NCI-H2171 treated with DMSO at 0.1 percent for 48 hours (cell line): ENCODE data around the gene BANF2.
"Not testable (repeated sequence)": the region's sequence is repeated elsewhere in the genome, so short reads cannot be mapped to it uniquely, and the experiment has no call there.

Source experiments
- DNase-seq: peaks from one replicate; lab custom pipeline; 2025; lab: John Stamatoyannopoulos, UW

Gene BANF2

DNA sequence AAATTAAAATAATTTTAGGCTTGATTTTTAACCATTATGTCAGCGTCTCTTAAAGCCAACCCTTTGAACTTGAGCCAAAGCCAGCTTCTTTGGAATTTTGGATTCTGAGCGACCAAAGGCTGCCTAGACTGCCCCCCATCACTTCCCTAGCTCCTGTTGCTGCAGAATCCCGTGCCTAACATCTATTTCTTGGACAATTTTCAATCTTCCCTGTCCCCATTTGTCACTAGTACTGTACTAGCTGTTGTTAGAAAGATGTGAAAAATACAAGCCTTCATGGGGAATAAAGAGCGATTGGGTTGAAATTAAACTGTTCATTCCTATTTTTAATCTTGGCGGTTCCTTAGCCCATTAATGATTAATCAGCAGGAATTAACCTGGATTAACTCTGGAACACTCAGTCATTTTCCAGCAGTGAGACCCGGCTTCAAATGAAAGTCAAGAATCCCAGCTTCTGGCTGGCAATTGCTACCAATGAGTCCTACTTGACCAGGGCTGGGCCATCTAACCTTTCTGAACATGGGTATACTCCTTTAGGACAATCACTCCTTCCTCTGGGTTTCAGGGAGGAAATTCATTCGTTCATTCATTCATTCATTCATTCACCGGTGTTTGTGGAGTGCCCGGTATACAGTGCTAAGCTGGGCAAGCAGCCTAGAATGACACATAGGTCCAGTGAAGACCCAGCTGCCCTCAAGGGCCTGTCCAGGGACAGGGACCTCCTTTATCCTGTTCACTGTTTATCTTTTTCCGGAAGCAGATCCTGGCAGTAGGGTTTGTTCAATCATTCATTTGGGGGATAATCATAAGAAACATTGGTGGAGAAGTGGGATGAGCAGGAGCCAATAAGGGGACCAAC is 16.3 kb upstream of the BANF2 start:
- DNase-seq: no peak

DNA sequence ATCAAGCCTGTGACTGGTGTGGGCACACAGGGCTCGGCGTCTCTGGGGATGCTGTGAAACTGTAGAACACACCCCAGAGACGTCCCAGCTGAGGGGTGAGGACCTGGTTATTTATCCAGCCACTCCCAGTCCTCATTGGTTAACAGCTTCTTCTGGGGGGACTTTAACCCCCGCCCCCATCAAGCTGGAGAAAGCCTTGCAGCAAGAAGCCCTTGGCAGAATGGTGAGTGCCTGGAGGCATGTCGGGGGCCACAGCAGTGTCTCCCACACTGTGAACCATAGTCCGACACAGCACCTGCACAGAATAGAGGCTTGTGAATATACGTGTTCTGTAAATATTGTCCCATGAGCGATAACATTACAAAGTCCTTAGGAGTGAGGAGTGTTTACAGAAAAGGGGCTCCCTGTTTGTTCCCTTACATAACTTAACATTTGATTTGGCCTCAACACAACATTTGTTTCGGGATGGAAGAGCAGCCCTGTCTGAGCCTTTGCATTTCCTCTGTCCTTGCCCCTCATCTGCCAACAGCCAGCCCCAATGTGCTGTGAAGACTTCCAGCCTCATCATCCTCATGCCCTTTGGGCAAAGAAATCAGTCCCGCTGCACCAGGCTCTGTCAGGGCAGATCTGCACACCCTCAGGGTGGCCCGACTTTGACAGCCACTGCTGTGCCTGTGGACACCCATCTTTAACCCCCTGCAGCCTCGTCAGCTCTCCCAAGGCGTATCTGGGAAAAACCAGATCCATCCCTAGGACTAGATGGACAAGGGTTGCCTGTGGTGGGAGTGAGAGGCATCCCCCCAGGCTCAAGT is 15.5 kb upstream of the BANF2 start:
- DNase-seq: no peak

DNA sequence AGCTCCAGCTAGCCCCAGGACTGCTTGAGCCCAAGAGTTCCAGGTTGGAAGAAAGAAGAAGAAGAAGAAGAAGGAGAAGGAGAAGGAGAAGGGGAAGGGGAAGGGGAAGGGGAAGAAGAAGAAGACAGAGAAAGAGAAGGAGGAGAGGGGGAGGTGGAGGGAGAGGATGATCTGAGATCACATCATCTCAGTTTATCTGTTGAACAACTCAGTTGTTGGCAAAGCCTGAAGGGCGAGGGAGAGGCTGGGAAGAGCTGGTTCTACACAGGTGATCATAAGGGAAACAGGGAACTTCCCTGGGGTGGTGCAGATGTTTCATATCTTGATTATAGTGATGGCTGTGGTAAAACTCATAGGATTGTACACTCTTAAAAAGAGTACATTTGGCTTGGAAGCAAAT is 14.6 kb upstream of the BANF2 start:
- DNase-seq: no peak

DNA sequence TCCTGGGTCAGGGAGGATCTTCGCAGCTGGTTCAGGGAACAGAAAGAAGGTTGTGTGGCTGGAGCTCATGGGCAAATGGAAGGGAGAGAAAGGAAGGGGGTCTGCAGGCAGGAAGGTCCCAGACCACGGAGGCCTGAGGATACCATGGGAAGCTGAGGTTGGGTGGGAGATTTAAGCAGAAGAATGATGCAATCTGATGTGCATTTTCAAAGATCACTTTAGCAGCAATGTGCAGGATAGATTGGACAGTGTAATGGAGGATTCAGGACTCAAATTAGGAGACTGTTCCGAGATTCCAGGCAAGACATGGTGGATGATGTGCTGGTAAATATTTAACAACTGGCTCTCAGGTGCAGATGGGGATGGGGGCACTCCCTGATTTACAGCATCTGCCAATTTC is 12.0 kb upstream of the BANF2 start:
- no peak for DNase-seq

DNA sequence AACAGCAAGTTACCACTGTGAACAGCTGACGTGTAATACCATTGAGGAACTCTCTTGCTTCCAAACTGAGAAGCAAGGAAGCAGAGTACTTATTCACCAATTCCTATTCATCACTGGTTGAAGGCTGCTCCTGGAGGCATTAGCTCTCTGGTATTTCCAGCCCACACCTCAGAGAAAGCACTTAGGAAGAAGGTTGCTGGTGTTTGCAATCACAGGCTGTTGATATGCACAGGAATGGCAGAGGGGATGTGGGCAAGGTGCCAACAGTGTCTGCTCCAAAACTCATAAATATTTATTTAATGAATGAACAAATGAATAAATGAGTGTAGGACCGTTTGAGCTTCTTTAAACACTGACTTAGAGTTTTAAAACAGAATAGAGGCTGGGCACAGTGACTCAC is 10.8 kb upstream of the BANF2 start:
- DNase-seq: no peak

DNA sequence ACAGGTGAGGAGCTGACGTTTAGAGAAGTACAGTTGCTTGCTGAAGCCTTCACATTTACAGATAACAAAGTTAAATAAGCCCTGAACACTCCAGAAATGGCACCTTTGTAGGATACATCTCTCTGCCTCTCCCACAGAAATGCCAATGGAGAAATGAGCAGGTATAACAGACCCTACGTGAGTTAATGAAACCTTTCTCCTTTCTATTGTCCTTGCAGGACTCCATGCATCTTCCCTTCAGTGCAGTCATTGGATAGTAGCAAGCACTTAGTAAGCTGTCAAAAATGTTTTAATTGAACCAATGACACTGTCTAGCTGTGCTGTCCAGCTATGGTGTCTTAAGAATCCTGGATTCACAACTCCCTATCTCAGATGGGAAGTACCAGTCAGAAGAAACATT is 9.6 kb upstream of the BANF2 start:
- DNase-seq: no peak

DNA sequence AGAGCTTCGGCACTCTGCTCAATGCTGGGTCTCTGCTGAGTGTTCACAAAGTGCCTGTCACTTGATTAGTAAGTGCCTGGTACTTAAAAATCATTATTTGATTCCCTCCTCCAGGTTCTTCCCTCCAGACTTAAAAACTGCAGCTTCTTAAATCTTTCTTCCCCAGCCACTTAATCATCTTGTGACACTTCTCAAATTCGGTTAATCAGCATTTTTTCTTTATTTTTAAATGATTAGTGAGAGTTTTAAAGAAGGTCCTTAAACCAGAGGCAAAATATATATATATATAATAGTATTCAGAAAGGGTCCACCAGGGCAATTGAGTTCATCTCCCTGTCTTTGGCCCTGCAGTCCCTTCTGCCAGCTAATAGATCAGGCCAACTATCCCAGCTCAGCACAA is 8.0 kb upstream of the BANF2 start:
- DNase-seq: no peak

DNA sequence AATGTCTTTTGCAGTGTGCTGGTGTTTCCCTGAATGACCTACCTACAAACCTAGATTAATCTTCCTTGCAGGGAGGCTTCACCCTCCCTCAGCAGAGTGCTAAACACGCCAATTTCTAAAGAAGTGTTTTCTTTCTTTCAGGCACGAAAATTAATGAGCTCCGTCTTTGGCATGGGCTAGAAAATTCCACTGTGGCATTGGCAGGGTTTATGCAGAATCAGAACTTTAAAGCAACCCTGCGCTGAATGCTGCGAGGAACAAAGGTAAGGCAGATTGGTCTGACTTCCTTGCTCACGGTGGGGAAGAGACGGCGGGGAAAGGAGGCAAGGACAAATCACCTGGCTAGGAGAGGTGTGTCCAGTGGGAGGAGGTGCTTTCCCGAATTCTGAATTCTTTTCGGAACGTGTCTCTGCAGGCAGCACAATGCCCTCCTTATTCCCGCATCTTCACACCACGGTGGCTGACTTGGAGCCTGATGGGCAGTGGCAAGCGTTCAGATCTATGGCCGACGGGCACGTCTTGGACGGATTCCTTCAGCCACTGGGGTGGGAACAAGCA is 6.2 kb upstream of the BANF2 start:
- DNase-seq: no peak

DNA sequence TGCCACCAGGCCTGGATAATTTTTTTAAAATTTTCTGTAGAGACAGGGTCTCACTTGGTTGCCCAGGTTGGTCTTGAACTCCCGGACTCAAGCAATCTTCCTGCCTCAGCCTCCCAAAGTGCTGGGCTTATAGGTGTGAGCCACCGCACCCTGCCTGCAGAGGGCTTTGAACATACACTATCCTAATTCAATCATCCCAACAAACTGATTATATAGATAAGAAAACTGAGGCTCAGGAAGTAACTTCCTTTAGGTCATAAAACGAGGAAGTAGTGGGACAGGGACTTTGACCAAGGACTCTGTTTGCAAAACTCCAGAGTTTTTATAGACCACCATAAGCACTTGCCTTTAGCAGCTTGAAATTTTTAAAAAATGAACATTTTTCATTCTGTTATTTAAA is 5.0 kb upstream of the BANF2 start:
- DNase-seq: no peak

DNA sequence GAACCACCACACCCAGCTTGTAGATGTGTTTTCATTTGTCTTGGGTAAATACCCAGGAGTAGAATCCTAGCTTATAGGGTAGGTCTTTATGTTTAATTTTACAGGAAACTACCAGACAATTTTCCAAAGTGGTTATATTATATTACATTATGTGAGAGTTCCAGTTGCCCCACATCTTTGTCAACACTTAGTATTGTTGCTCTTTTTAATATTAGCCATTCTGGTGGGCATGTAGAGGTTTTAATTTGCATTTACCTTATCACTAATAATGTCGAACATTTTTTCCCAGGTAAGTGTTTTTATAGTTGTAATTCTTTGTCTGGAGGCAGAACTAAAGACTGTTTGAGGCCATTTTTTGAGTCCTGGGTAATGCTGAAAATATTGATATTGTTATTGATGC is 3.5 kb upstream of the BANF2 start:
- no peak for DNase-seq

DNA sequence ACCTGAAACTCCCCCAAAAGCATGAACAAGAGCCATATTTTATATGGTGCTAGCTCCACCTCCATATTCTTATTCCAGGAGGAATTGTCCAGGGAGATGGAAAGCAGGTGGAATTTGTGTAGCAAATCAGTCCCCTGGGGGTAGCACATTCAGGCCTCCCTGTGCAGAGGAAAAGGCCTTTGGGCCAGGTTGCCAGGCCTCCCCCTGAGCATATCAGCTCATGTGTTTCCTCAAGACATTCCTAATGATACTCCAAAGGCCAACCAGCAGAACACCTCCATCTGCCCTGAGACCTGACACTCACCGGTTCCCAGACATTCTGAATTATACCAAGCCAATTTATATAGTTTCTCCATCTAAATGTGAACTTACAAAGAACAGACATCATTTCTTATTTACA is 2.6 kb upstream of the BANF2 start:
- DNase-seq: peak; percentile 55

DNA sequence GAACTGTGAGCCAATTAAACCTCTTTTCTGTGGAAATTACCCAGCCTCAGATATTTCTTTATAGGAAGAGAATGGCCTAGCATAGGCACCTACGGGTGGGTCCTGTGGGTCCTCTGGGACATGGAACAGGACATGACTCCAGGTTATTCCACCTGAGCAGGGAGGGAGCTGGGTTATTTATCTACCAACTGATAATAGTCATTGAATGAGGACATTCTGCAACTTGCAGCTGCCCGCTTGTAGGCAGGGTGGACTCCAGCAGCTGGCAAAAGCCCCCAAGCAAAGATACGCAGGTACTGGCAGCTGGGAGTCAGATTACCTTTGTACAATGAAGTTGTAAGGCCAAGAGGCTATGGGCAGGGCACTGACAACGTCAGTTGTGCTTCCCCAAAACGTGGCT is 1.4 kb upstream of the BANF2 start:
- no peak for DNase-seq

DNA sequence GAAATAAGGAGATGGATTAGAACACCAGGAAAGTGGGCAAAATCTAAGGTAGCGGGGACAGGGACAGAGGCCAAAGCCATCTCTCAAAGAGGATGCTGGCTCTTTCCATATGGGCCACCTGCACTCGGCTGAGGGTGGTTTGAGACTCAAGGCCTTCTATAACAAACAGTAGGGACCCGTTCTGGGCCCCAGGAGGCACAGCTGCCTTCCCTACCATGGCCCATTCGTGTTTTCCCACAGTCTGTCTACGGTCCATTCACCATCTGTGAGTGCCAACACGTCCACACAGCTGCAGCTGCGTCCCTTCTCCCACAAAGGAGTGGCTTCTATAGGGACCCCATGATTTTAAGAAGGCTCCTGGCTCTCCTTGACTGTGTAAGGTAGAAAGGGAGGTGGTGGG is 871 bp downstream of the BANF2 start:
- no peak for DNase-seq

DNA sequence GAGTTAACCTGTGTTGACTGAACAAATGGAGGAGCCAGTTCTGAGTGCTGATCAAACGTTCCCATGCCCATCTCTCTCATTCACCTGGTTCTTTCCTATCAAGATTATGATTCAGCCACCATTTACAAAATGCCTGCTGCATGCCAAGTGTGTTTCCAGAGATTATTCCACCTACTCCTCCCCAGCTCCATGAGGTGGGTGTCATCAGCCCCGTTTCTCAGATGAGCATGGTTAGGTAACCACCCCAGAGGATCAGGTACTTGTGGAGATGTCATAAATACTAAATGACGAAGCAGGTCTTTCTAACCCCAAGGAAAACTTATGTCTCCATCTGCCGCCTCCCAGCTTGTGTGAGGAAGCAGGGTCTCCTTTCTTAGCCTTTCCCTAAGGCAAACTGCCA is 2.1 kb downstream of the BANF2 start:
- no peak for DNase-seq

DNA sequence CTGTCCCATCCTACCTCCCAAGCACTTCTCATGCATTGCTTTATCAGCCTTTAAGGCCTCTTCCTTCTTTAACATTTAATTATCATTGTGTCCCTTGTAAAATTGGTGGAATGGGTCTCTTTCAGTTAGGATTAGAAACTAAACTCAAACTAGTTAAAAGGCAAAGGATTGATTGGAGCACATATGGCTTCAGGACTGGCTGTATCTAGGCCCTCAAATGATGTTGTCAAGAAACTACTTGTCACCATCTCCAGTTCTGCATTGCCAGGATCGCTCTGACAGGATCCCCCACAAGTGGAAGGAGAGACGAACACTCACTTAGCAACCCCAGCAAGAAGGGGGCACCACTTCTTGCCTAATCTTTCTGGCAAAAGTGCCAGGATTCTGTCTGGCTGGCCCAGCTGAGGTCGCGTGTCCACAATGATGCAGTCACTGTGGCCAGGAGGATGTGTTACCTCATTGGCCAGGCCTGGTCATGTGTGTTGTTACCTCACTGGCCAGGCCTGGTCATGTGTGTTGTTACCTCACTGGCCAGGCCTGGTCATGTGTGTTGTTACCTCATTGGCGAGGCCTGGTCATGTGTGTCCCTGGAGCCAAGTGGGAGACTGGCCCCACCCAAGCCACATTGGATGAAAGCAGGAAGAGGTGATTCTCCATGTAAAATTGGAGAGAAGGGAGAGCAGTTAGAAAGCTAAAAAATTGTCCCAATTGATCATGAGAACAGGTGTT is 5.0 kb downstream of the BANF2 start:
- no peak for DNase-seq

DNA sequence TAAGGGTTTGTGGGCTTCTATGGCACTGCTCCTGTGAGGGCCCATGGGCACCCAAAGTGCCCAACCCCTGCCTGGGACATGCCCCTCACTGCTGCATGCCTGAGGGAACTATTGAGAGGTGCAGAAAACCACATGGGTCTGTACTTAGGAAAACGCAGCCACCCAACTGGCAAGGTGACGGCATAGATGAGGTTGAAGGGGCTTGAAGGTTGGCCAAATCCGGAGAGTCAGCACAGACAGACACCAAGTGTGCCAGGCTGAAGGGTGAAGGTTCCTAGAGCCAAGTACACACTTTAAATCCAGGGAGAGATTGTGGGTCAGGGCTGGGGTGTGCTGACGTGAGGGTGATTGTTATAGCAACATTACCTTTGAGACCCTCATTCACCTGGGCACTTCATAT is 6.2 kb downstream of the BANF2 start:
- DNase-seq: no peak

DNA sequence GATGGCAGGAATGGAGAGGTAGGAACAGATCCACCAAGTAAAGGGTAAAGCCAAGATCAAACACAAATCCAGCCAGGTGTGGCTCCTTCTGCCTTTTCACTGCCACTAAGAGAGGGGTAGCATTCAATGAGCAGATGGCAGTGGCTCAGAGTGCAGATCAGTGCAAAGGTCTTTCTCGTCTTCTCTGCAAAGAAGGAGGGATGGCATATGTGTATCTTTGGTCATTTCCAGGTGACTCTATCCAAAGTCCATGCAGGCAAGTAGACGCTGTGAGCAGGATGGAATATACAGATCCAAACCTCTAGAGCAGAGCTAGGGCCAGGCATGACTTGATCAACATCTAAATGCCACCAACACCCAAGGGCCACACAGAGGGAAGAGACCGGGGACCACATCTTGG is 6.9 kb downstream of the BANF2 start:
- no peak for DNase-seq

DNA sequence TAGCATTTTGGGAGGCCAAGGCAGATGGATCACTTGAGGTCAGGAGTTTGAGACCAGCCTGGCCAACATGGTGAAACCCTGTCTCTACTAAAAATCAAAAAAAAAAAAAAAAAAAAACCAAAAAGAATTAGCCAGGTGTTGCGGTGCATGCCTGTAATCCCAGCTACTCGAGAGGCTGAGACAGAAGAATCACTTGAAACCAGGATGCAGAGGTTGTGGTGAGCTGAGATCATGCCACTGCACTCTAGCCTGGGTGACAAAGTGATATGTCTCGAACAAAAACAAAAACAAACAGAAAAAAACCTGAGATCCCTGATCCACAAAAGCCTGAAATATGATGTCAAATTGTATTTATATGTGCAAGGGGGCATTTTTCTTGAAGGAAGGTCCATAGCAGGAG is 8.2 kb downstream of the BANF2 start:
- not testable (repeated sequence) for DNase-seq

DNA sequence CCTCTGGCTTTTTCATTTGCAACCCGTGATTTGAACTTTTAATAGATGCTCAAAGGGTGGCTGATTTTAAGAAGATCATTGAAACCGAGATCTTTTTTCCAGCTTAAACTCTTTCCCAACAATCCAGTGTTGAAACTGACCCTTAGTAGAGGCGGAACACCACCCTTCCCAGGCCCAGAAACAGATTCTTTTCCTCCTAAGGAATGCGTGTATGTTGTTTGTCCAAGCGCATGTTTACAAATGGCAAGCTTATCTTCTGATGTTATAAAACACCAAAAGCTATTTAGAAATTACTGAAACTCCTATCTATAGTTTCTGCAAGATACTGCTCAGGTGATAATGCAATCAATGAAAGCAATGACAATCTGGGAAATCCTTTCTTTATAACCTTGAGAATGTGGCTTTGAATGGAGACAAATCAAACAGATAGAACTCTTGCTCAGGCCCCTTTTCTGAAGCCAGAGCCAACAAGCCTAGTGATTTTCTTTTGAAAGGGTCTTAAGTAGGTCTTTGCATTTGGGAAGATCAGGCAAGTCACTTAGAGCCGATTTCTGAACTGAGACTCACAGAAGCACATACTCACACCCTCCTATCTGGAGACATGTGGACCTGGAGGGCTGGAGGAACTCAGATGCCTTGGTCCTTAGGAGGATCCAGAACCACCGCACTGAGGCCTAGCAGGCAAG is 9.1 kb downstream of the BANF2 start:
- DNase-seq: no peak

DNA sequence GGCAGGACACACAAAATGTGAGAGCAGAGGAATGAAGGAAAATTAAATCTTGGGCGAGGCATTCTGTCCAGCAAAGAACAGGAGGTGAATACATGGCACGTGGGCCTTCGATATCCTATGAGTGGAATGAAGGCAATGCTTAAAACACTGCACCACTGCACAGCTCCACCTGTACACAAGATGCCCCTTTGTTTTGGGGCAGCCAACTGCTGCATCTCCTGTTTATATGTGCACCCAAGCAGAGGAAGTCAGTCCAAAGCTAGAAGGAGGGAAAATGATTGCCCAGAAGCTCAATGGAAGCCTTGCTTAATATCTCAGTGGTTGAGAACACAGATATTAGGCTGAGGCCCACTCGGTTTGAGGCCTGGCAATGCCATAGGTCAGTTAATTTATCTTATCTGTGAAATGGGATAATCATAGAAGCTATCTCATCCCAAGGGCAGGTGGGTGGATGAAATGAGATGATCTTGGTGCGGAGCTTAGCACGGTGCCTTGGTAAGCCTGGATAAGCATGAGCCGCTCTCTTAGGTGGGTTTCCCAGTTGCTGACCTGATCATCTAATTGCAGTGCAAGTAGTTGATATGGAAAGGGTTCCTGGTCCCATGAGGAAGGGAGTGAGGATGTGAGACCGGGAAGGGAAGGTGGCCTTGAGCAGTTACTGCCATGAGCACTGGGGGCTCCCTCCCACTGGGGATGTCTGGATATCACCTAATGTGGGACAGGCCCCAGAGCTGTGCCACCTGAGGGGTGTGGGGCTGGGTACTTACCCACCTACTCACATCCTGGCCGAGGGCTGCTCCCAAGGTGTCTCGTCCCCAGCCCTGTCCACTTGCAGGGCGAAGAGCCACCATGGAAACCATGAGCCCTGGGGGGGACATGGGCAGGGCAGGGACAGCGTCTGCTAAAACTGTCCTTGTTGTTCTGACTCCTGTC is 9.9 kb downstream of the BANF2 start:
- DNase-seq: no peak
